Measurements from ENCODE around the gene STK38. TPM values are rescaled to one million over a fixed set of nuclear protein-coding genes. Genes with fewer than 3 reads are reported as not detected.

The STK38 gene
- total and polyA plus RNA-seq, 9 of the 15 experiments (the other 6 are each of a cell fraction or from before 2014, with no cell fraction given): 5.7 to 28.7 (median 19.5) TPM

- Histone ChIP-seq H3K9me3 (replicated peaks; ENCODE audit: control insufficient read depth, insufficient read depth, low read depth, low read length) (no peaks in the 10 kb centered on the region), H3K27ac (ENCODE audit: extremely low read depth, low read depth, low read length) (no peak overlapping the region), H3K9ac (ENCODE audit: insufficient read depth in 1 of 2, low read depth in 2 of 2, low read length in 2 of 2) (no peak overlapping the region), H3K9me1 (ENCODE audit: control insufficient read depth, insufficient read depth, low read length) (no peaks in the 10 kb centered on the region), H4K20me1 (replicated peaks; ENCODE audit: control insufficient read depth, insufficient read depth, low read length) (no peaks in the 10 kb centered on the region), H3K27me3 (ENCODE audit: control insufficient read depth in 2 of 2, insufficient read depth in 2 of 2, low read length in 2 of 2) (no peaks in the 10 kb centered on the region), H3K4me3 (no peak overlapping the region), H3K4me2 (ENCODE audit: insufficient read depth, low read length) (no peak overlapping the region), H3K36me3 (ENCODE audit: control insufficient read depth, insufficient read depth, low read length) (peaks cover 62% of the 10 kb centered on the region), H2AFZ (ENCODE audit: low read depth, low read length) (no peak overlapping the region), H3K79me2 (ENCODE audit: control insufficient read depth, insufficient read depth, low read length) (no peaks in the 10 kb centered on the region), H3K4me1 (replicated peaks in 1 of 2; ENCODE audit: control insufficient read depth in 2 of 2, insufficient read depth in 2 of 2, low read length in 2 of 2) (no peaks in the 10 kb centered on the region)
- in situ Hi-C loops (cut with MboI): no loop called here
- ChIA-PET POLR2A (interaction anchor here (1.0 to 1.2 kb wide), 2 partner anchors 15 to 76 kb away, joined by 3 read pairs; no protein-coding TSS in a partner anchor), CTCF (ENCODE audit: low intra/inter-chr PET ratio) (no interaction called here)
- no peak for FAIRE-seq
- DNase-seq (ENCODE audit: extremely low read depth in 1 of 4, low spot score in 3 of 4): no peak
- no TSS peak for BruUV-seq (replicated peaks)
- ATAC-seq: no peak
- intact Hi-C loops (cut with micrococcal nuclease): no loop called here
- no peak for TF ChIP-seq SIN3A (IDR thresholded peaks at IDR 0.05; ENCODE audit: borderline replicate concordance in 2 of 2, control insufficient read depth in 1 of 2, low read depth in 2 of 2, low read length in 2 of 2)
- TF ChIP-seq, protein P1, sequence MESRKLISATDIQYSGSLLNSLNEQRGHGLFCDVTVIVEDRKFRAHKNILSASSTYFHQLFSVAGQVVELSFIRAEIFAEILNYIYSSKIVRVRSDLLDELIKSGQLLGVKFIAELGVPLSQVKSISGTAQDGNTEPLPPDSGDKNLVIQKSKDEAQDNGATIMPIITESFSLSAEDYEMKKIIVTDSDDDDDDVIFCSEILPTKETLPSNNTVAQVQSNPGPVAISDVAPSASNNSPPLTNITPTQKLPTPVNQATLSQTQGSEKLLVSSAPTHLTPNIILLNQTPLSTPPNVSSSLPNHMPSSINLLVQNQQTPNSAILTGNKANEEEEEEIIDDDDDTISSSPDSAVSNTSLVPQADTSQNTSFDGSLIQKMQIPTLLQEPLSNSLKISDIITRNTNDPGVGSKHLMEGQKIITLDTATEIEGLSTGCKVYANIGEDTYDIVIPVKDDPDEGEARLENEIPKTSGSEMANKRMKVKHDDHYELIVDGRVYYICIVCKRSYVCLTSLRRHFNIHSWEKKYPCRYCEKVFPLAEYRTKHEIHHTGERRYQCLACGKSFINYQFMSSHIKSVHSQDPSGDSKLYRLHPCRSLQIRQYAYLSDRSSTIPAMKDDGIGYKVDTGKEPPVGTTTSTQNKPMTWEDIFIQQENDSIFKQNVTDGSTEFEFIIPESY (CRISPR knock-in tag; IDR thresholded peaks at IDR 0.05): no peak
- TF ChIP-seq POLR3G (IDR thresholded peaks at IDR 0.05; ENCODE audit: extremely low read depth, insufficient read length, insufficient replicate concordance): no peak
- no peak for TF ChIP-seq BMI1 (IDR thresholded peaks at IDR 0.05; ENCODE audit: low read length)
- no peak for TF ChIP-seq ZNF212 (CRISPR knock-in tag; IDR thresholded peaks at IDR 0.05)
- TF ChIP-seq, protein P2, sequence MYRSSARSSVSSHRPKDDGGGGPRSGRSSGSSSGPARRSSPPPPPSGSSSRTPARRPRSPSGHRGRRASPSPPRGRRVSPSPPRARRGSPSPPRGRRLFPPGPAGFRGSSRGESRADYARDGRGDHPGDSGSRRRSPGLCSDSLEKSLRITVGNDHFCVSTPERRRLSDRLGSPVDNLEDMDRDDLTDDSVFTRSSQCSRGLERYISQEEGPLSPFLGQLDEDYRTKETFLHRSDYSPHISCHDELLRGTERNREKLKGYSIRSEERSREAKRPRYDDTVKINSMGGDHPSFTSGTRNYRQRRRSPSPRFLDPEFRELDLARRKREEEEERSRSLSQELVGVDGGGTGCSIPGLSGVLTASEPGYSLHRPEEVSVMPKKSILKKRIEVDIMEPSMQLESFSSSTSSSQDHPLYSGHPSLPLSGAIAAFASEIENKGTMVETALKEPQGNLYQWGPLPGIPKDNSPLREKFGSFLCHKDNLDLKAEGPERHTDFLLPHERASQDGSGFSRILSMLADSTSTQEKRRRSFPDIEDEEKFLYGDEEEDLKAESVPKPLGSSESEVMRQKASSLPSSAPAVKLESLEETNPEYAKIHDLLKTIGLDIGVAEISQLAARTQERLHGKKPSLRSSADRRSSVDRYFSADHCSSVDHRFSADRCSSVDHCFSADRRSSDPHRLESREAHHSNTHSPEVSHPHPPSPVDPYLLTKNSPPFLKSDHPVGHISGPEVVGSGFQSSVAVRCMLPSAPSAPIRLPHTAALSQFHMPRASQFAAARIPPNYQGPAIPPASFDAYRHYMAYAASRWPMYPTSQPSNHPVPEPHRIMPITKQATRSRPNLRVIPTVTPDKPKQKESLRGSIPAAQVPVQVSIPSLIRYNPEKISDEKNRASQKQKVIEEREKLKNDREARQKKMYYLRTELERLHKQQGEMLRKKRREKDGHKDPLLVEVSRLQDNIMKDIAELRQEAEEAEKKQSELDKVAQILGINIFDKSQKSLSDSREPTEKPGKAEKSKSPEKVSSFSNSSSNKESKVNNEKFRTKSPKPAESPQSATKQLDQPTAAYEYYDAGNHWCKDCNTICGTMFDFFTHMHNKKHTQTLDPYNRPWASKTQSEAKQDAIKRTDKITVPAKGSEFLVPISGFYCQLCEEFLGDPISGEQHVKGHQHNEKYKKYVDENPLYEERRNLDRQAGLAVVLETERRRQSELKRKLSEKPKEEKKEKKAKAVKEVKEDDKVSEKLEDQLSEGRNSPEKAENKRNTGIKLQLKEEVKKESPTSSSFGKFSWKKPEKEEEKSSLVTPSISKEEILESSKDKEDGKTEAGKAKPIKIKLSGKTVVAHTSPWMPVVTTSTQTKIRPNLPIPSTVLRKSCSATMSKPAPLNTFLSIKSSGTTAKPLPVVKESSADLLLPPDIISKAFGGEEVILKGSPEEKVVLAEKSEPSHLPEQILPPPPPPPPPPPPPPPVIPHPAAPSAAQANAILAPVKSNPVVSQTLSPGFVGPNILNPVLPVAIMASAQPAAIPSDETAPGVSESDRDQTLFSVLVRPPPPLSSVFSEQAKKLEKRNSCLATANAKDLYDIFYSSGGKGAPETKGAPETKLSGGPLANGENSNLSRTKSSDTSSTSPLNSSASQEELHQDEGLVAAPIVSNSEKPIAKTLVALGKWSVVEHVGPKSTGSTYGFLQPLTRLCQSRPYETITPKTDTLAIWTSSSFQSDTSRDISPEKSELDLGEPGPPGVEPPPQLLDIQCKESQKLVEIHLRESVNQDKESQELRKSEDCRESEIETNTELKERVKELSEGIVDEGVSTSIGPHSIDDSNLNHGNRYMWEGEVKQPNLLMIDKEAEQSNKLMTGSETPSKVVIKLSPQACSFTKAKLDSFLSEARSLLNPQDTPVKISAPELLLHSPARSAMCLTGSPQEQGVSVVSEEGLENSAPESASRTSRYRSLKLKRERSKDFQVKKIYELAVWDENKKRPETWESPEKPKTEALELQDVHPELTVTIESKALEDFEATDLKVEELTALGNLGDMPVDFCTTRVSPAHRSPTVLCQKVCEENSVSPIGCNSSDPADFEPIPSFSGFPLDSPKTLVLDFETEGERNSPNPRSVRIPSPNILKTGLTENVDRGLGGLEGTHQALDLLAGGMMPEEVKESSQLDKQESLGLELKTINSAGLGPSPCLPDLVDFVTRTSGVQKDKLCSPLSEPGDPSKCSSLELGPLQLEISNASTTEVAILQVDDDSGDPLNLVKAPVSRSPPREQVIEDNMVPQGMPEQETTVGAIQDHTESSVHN (IDR thresholded peaks at IDR 0.05; ENCODE audit: borderline replicate concordance in 1 of 2, low read depth in 1 of 2): no peak
- no peak for TF ChIP-seq RNF219 (CRISPR knock-in tag; IDR thresholded peaks at IDR 0.05)
- no peak for TF ChIP-seq ZNF217 (CRISPR knock-in tag; IDR thresholded peaks at IDR 0.05)
These were observed 30.3 kb downstream of the STK38 start for GRCh38 chr6:36516988-36517387.

All from K562 (cell line).